HEK293T (cell line): ENCODE results near the gene TTR.

Source experiments
- ARNT ChIP-seq: fragments of 450-650 bp; IDR thresholded peaks from 2 replicates; pipeline ENCODE4 v1.6.1; 2017; ENCODE audit warnings: mild to moderate bottlenecking
- BHLHE40 ChIP-seq: fragments of 450-650 bp; IDR thresholded peaks from 2 replicates; pipeline ENCODE4 v1.6.1; 2016; ENCODE audit warnings: mild to moderate bottlenecking, moderate library complexity, borderline replicate concordance
- CTBP1 ChIP-seq: fragments of 450-650 bp; IDR thresholded peaks from 2 replicates; pipeline ENCODE4 v1.6.1; 2016; ENCODE audit warnings: borderline replicate concordance
- ELF4 ChIP-seq: fragments of 450-650 bp; IDR thresholded peaks from 2 replicates; pipeline ENCODE4 v1.6.1; 2017; ENCODE audit warnings: antibody characterized with exemption
- FOXA1 ChIP-seq: fragments of 450-650 bp; IDR thresholded peaks from 2 replicates; pipeline ENCODE4 v1.6.1; 2016; ENCODE audit warnings: mild to moderate bottlenecking
- HDGF ChIP-seq: fragments of 450-650 bp; IDR thresholded peaks from 2 replicates; pipeline ENCODE4 v1.6.1; 2017; ENCODE audit warnings: antibody characterized with exemption, borderline replicate concordance
- L3MBTL2 ChIP-seq: fragments of 450-650 bp; conservative IDR thresholded peaks from 2 replicates; pipeline ENCODE4 v1.6.1; 2016; ENCODE audit warnings: mild to moderate bottlenecking
- LEF1 ChIP-seq: fragments of 450-650 bp; IDR thresholded peaks from 2 replicates; pipeline ENCODE4 v1.6.1; 2017; ENCODE audit warnings: mild to moderate bottlenecking, borderline replicate concordance
- NFRKB ChIP-seq: fragments of 450-650 bp; IDR thresholded peaks from 2 replicates; pipeline ENCODE4 v1.6.1; 2016; ENCODE audit warnings: mild to moderate bottlenecking, moderate library complexity
- SP1 ChIP-seq: fragments of 450-650 bp; IDR thresholded peaks from 2 replicates; pipeline ENCODE4 v1.6.1; 2017
- TARDBP ChIP-seq: fragments of 450-650 bp; IDR thresholded peaks from 2 replicates; pipeline ENCODE4 v1.6.1; 2016
- TF ChIP-seq, protein P1 (sequence below): fragments of 450-650 bp; IDR thresholded peaks from 2 replicates; pipeline ENCODE4 v1.6.1; 2016

DNA sequence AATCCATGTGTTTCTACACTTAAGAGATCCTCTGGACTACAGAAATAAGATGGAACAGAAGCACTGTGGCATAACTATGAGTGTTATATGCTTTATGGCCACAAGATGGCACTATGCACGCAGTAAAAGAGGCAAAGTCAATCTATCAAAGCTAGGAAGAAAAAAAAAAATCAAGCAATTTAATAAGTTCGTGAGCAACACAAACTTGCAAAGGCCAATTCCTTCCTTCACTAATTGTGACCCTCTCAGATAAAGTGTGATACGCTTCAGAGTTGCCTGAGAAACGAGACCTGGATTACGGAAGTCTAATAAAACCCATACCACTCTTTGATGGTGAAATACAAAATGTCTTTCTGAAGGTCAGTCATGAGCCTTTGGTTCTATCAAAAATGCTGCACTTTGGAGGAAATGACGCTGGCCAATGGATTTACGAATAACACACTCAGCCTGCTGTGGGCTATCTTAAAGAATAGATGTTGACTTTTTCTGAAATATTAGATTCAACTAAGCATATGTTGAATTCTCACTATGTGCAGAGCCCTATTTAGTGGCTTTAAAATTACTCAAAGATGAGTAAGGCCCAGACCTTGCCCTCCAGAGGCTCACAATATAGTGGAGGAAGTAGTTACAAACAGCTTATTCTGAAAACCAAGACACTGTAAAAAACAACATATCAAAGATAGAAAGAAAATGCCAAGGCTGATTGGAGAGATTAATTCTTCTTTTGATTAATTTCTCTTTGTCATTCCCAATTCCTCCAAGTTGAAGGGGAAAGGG, 35.5 kb upstream of the TTR start:
- TF ChIP-seq BHLHE40 (no peak), SP1 (no peak), ELF4 (no peak), LEF1 (no peak), FOXA1 (no peak), L3MBTL2 (no peak), HDGF (no peak), TARDBP (no peak), NFRKB (no peak), CTBP1 (no peak), ARNT (no peak)
- TF ChIP-seq, protein P1, sequence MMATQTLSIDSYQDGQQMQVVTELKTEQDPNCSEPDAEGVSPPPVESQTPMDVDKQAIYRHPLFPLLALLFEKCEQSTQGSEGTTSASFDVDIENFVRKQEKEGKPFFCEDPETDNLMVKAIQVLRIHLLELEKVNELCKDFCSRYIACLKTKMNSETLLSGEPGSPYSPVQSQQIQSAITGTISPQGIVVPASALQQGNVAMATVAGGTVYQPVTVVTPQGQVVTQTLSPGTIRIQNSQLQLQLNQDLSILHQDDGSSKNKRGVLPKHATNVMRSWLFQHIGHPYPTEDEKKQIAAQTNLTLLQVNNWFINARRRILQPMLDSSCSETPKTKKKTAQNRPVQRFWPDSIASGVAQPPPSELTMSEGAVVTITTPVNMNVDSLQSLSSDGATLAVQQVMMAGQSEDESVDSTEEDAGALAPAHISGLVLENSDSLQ, result peak; percentile 69
